Type B pancreatic cell (in vitro differentiated cells): ENCODE measurements around the gene ACIN1. TPM values are rescaled to one million over a fixed set of nuclear protein-coding genes. Genes with fewer than 3 reads are reported as not detected.

Experiments
- DNase-seq: peaks from one replicate; pipeline ENCODE4 v3.0.0; 2021; ENCODE audit warnings: mixed read lengths; ENCODE audit not compliant: unreplicated experiment; ENCODE audit errors: extremely low spot score
- H3K27ac Mint-ChIP-seq: 2 replicates; pipeline ENCODE4 v1.8.0; 2021; ENCODE audit warnings: mild to moderate bottlenecking, mixed read lengths
- H3K27me3 Mint-ChIP-seq: 2 replicates; pipeline ENCODE4 v1.8.0; 2021; ENCODE audit warnings: mixed read lengths
- H3K36me3 Mint-ChIP-seq: 2 replicates; pipeline ENCODE4 v1.8.0; 2021; ENCODE audit warnings: mixed read lengths
- H3K4me1 Mint-ChIP-seq: one replicate; pipeline ENCODE4 v1.8.0; 2021; ENCODE audit warnings: mixed read lengths; ENCODE audit not compliant: unreplicated experiment
- H3K4me3 Mint-ChIP-seq: 2 replicates; pipeline ENCODE4 v1.8.0; 2021; ENCODE audit warnings: mild to moderate bottlenecking, mixed read lengths
- H3K9me3 Mint-ChIP-seq: 2 replicates; pipeline ENCODE4 v1.8.0; 2021; ENCODE audit warnings: mixed read lengths
- total RNA-seq: library from RNA; stranded (reverse); gene quantifications from 2 replicates; pipeline ENCODE4 v1.2.1, GENCODE V29; 2021; ENCODE audit warnings: low replicate concordance
- TF ChIP-seq, protein P1 (sequence below): fragments of 200-600 bp; sonication (generic); conservative IDR thresholded peaks from 2 replicates; pipeline ENCODE4 v1.5.0; 2021; ENCODE audit warnings: antibody characterized with exemption, mild to moderate bottlenecking

The ACIN1 gene
- total RNA-seq, 1 donor from 2014 or later: 342 TPM

- no peak for DNase-seq
- Mint-ChIP-seq H3K9me3 (no peaks in the 10 kb centered on the region), H3K27me3 (no peaks in the 10 kb centered on the region), H3K4me1 (peaks cover 34% of the 10 kb centered on the region), H3K36me3 (peaks cover 25% of the 10 kb centered on the region), H3K27ac (peak overlapping the region; percentile 96), H3K4me3 (peak overlapping the region; percentile 93)
- TF ChIP-seq, protein P1, sequence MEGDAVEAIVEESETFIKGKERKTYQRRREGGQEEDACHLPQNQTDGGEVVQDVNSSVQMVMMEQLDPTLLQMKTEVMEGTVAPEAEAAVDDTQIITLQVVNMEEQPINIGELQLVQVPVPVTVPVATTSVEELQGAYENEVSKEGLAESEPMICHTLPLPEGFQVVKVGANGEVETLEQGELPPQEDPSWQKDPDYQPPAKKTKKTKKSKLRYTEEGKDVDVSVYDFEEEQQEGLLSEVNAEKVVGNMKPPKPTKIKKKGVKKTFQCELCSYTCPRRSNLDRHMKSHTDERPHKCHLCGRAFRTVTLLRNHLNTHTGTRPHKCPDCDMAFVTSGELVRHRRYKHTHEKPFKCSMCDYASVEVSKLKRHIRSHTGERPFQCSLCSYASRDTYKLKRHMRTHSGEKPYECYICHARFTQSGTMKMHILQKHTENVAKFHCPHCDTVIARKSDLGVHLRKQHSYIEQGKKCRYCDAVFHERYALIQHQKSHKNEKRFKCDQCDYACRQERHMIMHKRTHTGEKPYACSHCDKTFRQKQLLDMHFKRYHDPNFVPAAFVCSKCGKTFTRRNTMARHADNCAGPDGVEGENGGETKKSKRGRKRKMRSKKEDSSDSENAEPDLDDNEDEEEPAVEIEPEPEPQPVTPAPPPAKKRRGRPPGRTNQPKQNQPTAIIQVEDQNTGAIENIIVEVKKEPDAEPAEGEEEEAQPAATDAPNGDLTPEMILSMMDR: no peak
Observed at GRCh38 chr14:23071921-23072539, 22.9 kb downstream of the ACIN1 start.

- TF ChIP-seq, protein P1: no peak
- peak overlapping the region; percentile 93 for H3K4me3 Mint-ChIP-seq
- no peaks in the 10 kb centered on the region for H3K9me3 Mint-ChIP-seq
- H3K36me3 Mint-ChIP-seq: peaks cover 25% of the 10 kb centered on the region
- peak overlapping the region; percentile 96 for H3K27ac Mint-ChIP-seq
- DNase-seq: no peak
- peaks cover 34% of the 10 kb centered on the region for H3K4me1 Mint-ChIP-seq
- H3K27me3 Mint-ChIP-seq: no peaks in the 10 kb centered on the region
Observed at GRCh38 chr14:23071244-23071920, 23.6 kb downstream of the ACIN1 start.

GRCh38 chr14:23070262-23071129, 24.4 kb downstream of the ACIN1 start:
- no peak for DNase-seq
- Mint-ChIP-seq H3K4me1 (peaks cover 40% of the 10 kb centered on the region), H3K27ac (peak overlapping the region; percentile 96), H3K27me3 (no peaks in the 10 kb centered on the region), H3K4me3 (peak overlapping the region; percentile 93), H3K36me3 (peaks cover 32% of the 10 kb centered on the region), H3K9me3 (no peaks in the 10 kb centered on the region)
- TF ChIP-seq, protein P1: no peak

DNA sequence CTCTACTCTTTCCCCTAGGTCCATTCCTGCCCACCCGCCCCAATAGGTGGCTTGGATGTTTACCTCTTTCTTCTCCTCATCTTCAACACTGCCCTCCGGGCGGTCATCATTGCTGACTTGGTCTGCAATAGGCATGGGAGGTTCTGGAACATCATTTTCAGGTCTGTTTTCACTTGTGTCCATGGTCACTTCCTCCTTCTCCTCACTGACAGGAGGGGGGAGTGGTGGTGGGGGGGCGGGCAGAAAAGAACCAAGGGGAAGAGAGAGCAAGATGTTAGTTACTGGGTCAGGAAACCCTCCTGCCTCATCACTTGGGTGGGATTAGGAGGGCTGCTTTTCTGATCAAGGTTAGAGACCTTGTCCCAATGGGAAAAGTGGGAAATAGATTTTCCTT, 25.5 kb downstream of the ACIN1 start:
- TF ChIP-seq, protein P1: no peak
- Mint-ChIP-seq H3K27me3 (no peaks in the 10 kb centered on the region), H3K27ac (peak overlapping the region; percentile 96), H3K4me3 (peak overlapping the region; percentile 93), H3K36me3 (peaks cover 28% of the 10 kb centered on the region), H3K9me3 (no peaks in the 10 kb centered on the region), H3K4me1 (peaks cover 40% of the 10 kb centered on the region)
- DNase-seq: no peak

DNA sequence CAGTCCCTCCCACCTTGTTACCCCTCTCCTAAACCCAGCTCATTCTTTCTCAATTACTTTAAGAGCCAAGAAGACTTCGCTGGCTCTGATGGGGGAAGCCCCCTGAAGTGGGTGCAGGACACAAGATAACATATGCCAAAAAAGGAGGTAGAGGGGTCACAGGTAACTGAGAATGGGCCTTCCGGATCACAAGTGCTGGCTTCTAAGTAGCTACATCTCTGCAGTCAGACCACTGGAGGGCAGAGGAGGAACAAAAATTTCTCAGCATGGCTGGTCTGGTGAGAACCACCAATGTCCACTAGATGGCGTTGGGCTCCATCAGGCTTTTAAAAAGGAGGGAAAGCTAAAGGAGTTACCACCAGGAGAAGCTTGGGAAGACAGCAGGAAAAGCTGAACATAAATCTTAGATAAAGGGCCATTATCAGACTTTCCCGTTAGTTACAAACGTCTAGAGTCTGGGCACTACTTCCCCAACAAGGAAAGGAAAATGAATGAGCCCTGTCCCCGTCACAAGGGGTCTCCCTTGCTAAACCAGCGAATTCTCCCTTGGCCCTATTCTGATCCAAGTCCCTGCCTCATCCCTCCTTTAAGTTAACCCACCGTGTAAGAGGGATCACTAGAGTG, 26.0 kb downstream of the ACIN1 start:
- H3K4me1 Mint-ChIP-seq: peaks cover 41% of the 10 kb centered on the region
- peak overlapping the region; percentile 87 for H3K4me3 Mint-ChIP-seq
- no peaks in the 10 kb centered on the region for H3K9me3 Mint-ChIP-seq
- H3K36me3 Mint-ChIP-seq: peaks cover 29% of the 10 kb centered on the region
- peak overlapping the region; percentile 89 for H3K27ac Mint-ChIP-seq
- TF ChIP-seq, protein P1: peak; percentile 99
- no peaks in the 10 kb centered on the region for H3K27me3 Mint-ChIP-seq
- DNase-seq: no peak
